Urinary bladder (tissue), 4 donors: ENCODE data around the gene PKLR. TPM values are rescaled to one million over a fixed set of nuclear protein-coding genes. Genes with fewer than 3 reads are reported as not detected.

Experiments
- DNase-seq: peaks from one replicate; pipeline ENCODE4 v3.0.0-alpha.2; 2015; ENCODE audit errors: extremely low spot score
- H3K27ac ChIP-seq: one replicate; pipeline ENCODE4 v1.5.1; 2013; ENCODE audit warnings: low read depth, mild to moderate bottlenecking, moderate library complexity
- H3K36me3 ChIP-seq: one replicate; pipeline ENCODE4 v1.6.1; 2013; ENCODE audit warnings: mild to moderate bottlenecking, moderate library complexity; ENCODE audit not compliant: insufficient read depth
- H3K4me1 ChIP-seq: one replicate; pipeline ENCODE4 v1.6.1; 2013; ENCODE audit warnings: mild to moderate bottlenecking, moderate library complexity; ENCODE audit not compliant: insufficient read depth
- H3K4me3 ChIP-seq: one replicate; pipeline ENCODE4 v1.5.1; 2013; ENCODE audit warnings: low read depth, low read length
- WGBS: extraction: QIAGEN DNeasy Blood & Tissue Kit; methylation state at CpG from one replicate; pipeline ENCODE4 v1.1.7; 2013; 5-methylcytosine and 5-hydroxymethylcytosine counted together
- polyA plus RNA-seq: library from polyadenylated mRNA; stranded (reverse); fragments of 200-250 nt; gene quantifications from one replicate; pipeline ENCODE4 v1.2.3, GENCODE V29; 2013
- total RNA-seq: library from RNA; depleted of rRNA; stranded (reverse); fragments of >200 nt; gene quantifications from one replicate; pipeline ENCODE4 v1.2.3, GENCODE V29; 2014
- donor health status: healthy with polysubstance abuse.
- donor health status: healthy.

The PKLR gene
- total and polyA plus RNA-seq, 2 donors, result not detected

GRCh38 chr1:155322953-155323728 lies 21.9 kb upstream of the PKLR start:
- Histone ChIP-seq H3K36me3 (no peaks in the 10 kb centered on the region), H3K27ac (peak overlapping the region; percentile 93), H3K4me1 (peaks cover 2% of the 10 kb centered on the region), H3K4me3 (peak overlapping the region; percentile 69)
- DNase-seq, result peak; percentile 76
- WGBS, result under 1% methylated on average over 58 of the region's 58 CpGs

DNA sequence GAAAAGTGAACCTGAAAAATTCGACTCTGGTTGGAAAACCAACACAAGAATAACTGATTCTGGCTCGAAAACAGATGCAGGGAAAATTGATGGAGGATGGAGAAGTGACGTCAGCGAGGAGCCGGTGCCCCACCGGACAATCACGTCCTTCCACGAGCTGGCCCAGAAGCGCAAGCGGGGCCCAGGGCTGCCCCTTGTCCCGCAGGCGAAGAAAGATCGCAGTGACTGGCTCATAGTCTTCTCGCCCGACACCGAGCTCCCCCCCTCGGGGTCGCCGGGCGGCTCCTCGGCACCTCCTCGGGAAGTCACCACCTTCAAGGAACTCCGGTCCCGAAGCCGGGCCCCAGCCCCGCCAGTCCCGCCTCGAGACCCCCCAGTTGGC lies 21.3 kb upstream of the PKLR start:
- Histone ChIP-seq H3K4me3 (peak overlapping the region; percentile 69), H3K36me3 (no peaks in the 10 kb centered on the region), H3K27ac (peak overlapping the region; percentile 93), H3K4me1 (peaks cover 2% of the 10 kb centered on the region)
- WGBS, result under 1% methylated on average over 28 of the region's 28 CpGs
- no peak for DNase-seq

DNA sequence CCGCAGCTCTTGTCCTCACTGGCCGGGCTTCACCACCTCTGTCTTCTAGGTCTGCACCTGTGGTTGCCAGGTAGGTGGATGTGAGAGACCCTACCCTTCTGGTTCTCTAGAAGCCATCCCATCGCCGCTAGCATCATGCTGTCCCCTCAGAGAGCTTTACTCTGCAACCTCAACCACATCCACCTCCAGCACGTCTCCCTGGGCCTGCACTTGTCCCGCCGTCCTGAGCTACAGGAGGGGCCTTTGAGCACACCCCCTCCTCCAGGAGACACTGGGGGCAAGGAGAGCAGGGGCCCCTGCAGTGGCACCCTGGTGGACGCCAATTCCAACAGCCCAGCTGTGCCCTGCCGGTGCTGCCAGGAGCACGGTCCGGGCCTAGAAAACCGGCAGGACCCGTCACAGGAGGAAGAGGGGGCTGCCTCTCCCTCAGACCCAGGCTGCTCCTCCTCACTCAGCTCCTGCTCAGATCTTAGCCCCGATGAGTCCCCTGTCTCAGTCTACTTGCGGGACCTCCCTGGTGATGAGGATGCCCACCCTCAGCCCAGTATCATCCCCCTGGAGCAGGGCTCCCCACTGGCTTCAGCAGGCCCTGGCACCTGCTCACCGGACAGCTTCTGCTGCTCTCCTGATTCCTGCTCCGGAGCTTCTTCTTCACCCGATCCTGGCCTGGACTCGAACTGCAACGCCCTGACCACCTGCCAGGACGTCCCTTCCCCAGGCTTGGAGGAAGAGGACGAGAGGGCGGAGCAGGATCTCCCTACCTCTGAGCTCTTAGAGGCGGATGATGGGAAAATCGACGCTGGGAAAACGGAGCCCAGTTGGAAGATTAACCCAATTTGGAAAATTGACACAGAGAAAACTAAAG lies 20.6 kb upstream of the PKLR start:
- Histone ChIP-seq H3K27ac (no peak overlapping the region), H3K36me3 (no peaks in the 10 kb centered on the region), H3K4me1 (peaks cover 2% of the 10 kb centered on the region), H3K4me3 (peak overlapping the region; percentile 69)
- WGBS, result 38% methylated on average over 27 of the region's 27 CpGs
- DNase-seq, result no peak

DNA sequence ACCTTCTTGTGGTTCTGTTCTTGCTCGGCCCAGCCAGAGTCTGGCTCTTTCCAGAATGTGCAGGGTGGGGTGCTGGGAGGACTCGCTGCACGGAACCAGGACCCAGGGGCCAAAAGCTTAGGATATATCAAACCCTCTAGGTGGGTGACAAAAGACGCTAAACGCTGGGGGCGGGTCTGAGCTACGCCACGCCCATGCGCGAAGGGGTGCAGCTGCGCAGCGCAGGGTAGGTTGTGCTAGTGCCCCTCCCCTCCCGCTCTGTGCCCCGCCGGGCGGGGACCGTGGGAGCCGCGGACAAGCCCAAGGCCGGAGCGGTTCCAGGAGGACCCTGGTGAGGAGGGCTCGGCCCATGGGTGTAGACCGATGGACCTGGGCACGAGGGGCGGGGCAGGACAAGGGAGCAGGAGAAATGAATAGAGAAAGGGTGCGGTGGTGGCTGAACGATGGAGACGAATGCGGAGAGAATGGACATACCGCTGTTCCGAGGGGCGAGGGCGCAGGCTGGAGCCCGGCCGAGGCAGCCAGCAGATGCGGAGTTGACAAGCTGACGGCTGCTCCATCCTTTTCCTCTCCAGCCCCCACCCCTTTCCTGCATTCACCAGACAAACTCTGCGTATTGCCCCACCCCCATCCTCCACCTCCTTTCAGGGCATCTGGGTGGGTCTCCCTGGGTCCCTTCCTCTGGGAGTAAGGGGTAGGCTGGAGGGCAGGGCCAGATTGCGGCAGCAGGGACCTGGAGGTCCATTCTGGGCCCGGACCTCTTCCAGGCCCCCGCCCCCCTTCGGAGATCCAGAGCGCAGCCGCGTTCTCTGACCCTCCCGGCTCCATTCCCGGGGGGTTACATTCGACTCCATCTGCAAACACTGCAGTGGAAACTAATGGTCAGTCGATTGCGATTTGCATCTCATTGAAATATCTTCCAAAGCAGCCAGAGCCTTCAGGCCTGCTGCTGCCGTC lies 19.7 kb upstream of the PKLR start, which contains the start of gene RUSC1:
Gene RUSC1 (plus strand): TSS at position 234 of the 957 bp plus-strand sequence. CDS start 880 bp downstream, outside the sequence.
- Histone ChIP-seq H3K36me3 (no peaks in the 10 kb centered on the region), H3K4me1 (peaks cover 2% of the 10 kb centered on the region), H3K27ac (peak within 1 kb of the TSS; percentile 26), H3K4me3 (peak within 1 kb of the TSS; percentile 42)
- no peak for DNase-seq
- WGBS, result 9% methylated on average over 51 of the region's 51 CpGs

DNA sequence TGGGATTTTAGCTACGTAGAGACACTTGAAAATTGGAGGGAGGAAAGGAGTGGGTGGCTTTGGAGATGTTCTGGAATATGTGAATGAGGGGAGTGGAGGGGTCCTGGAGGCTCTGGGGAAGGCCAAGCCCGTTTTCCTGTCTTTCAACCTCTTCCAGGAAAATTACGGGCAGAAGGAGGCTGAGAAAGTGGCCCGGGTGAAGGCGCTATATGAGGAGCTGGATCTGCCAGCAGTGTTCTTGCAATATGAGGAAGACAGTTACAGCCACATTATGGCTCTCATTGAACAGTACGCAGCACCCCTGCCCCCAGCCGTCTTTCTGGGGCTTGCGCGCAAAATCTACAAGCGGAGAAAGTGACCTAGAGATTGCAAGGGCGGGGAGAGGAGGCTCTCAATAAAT lies 19.0 kb upstream of the PKLR start:
- H3K36me3 ChIP-seq, result no peaks in the 10 kb centered on the region
- H3K4me1 ChIP-seq, result peaks cover 2% of the 10 kb centered on the region
- 23% methylated on average over 11 of the region's 11 CpGs for WGBS
- no peak for DNase-seq
- H3K4me3 ChIP-seq, result peak overlapping the region; percentile 42
- no peak overlapping the region for H3K27ac ChIP-seq

DNA sequence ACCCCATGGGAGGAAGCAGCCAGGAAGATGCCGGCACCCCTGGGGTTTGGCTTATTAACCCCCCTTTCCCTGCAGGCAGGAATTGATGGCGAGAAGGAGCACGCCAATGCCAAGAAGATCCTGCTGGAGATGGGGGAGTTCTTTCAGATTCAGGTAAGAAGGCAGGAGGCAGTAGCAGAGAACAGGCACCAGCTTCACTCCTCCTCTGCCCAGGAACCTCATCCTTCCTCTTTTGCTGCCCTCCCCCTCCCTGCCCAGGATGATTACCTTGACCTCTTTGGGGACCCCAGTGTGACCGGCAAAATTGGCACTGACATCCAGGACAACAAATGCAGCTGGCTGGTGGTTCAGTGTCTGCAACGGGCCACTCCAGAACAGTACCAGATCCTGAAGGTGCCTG lies 18.3 kb upstream of the PKLR start:
- 91% methylated on average over 5 of the region's 5 CpGs for WGBS
- Histone ChIP-seq H3K4me1 (peaks cover 2% of the 10 kb centered on the region), H3K4me3 (no peak overlapping the region), H3K27ac (no peak overlapping the region), H3K36me3 (no peaks in the 10 kb centered on the region)
- no peak for DNase-seq

DNA sequence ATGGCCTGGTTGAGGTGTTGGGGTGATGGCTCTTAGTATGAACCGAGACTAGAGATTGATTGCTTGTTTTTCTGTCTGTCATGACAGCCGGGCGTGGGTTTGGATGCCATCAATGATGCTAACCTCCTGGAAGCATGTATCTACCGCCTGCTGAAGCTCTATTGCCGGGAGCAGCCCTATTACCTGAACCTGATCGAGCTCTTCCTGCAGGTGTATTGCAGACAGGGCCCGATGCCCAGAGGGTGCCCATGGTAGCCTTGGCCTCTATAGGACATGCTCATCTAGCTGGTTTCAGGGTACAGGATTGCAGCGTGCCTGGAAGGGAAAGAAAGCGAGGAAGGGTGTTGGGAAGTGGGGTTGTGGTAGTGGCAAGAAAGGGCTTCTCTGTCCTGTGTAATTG lies 16.8 kb upstream of the PKLR start:
- 93% methylated on average over 9 of the region's 9 CpGs for WGBS
- no peaks in the 10 kb centered on the region for H3K36me3 ChIP-seq
- no peak for DNase-seq
- no peak overlapping the region for H3K4me3 ChIP-seq
- H3K27ac ChIP-seq, result no peak overlapping the region
- H3K4me1 ChIP-seq, result peaks cover 2% of the 10 kb centered on the region

- no peak for DNase-seq
- peaks cover 2% of the 10 kb centered on the region for H3K4me1 ChIP-seq
- H3K4me3 ChIP-seq, result no peak overlapping the region
- no peaks in the 10 kb centered on the region for H3K36me3 ChIP-seq
- no peak overlapping the region for H3K27ac ChIP-seq
- WGBS, result 93% methylated on average over 3 of the region's 3 CpGs
Observed at GRCh38 chr1:155316922-155317321, 15.7 kb upstream of the PKLR start.

DNA sequence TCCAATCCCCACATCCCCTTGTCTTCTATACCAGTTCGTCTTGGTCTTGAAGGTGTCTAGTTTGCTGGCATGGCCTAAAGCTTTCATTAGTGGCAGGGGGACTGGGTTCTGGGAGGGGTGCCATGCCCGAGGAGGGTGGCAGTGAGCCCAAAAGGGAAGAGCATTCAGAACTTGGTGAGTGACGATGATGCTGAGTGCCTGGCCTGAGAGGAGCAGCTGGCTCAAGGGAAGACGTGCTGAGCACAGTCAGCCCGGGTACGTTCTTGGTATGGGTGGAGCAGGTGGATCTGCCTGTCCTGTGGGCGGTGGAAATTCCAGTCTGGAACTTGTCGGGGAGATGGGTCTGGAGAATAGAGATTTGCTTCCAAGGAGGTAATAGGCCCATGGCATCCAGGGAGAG lies 12.0 kb upstream of the PKLR start:
- Histone ChIP-seq H3K36me3 (no peaks in the 10 kb centered on the region), H3K4me1 (peaks cover 3% of the 10 kb centered on the region), H3K4me3 (no peak overlapping the region), H3K27ac (no peak overlapping the region)
- WGBS, result 83% methylated on average over 8 of the region's 8 CpGs
- DNase-seq, result no peak

DNA sequence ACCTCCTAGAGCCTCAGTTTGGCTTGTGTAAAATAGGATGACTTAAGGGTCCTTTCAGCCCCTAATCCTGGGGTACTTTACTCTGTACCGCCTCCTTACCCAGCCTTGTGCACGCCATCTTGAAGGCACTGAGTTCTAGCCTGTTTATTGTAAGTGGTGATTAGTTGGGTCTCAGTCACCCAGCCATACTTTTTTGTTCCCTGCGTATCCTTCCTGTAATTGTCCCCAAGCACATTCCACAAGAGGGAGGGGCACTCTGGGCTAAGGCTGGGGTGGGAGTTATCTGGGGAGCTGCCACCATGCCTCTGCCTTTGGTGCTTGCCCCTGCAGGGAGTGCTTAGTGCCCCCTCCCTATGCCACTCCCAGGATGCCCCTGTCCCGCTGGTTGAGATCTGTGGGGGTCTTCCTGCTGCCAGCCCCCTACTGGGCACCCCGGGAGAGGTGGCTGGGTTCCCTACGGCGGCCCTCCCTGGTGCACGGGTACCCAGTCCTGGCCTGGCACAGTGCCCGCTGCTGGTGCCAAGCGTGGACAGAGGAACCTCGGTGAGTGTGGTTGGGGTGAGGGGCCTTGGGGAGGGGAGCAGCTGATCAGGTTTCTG lies 8.3 kb upstream of the PKLR start:
- 18% methylated on average over 11 of the region's 11 CpGs for WGBS
- H3K27ac ChIP-seq, result no peak overlapping the region
- DNase-seq, result no peak

GRCh38 chr1:155308493-155309422 lies 7.5 kb upstream of the PKLR start, which contains the start of gene FDPS:
TSS of gene FDPS (plus strand) at chr1:155308866. CDS start at chr1:155309790, 924 bp downstream.
- under 1% methylated on average over 51 of the region's 51 CpGs for WGBS
- no peaks in the 10 kb centered on the region for H3K36me3 ChIP-seq
- H3K4me3 ChIP-seq, result peak within 1 kb of the TSS; percentile 70
- H3K4me1 ChIP-seq, result peaks cover 3% of the 10 kb centered on the region
- peak within 1 kb of the TSS; percentile 68 for H3K27ac ChIP-seq
- DNase-seq, result peak; percentile 98

More for the DNA sequence above, 8.3 kb upstream of the PKLR start:
- Histone ChIP-seq H3K4me3 (peak overlapping the region; percentile 70), H3K36me3 (no peaks in the 10 kb centered on the region), H3K4me1 (peaks cover 3% of the 10 kb centered on the region)

- no peak overlapping the region for H3K4me3 ChIP-seq
- H3K27ac ChIP-seq, result no peak overlapping the region
- no peak for DNase-seq
- H3K4me1 ChIP-seq, result peaks cover 3% of the 10 kb centered on the region
- 37% methylated on average over 6 of the region's 6 CpGs for WGBS
- H3K36me3 ChIP-seq, result no peaks in the 10 kb centered on the region
Observed at GRCh38 chr1:155307247-155307740, 6.1 kb upstream of the PKLR start.
